ENCODE measurements around the gene SPEM1. TPM values are rescaled to one million over a fixed set of nuclear protein-coding genes. Genes with fewer than 3 reads are reported as not detected.

The SPEM1 gene, protein sequence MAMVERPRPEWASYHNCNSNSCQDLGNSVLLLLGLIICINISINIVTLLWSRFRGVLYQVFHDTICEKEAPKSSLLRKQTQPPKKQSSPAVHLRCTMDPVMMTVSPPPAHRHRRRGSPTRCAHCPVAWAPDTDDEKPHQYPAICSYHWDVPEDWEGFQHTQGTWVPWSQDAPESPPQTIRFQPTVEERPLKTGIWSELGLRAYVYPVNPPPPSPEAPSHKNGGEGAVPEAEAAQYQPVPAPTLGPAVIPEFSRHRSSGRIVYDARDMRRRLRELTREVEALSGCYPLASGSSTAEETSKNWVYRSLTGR
- total RNA-seq: not detected
- long read RNA-seq: 0 reads

DNA sequence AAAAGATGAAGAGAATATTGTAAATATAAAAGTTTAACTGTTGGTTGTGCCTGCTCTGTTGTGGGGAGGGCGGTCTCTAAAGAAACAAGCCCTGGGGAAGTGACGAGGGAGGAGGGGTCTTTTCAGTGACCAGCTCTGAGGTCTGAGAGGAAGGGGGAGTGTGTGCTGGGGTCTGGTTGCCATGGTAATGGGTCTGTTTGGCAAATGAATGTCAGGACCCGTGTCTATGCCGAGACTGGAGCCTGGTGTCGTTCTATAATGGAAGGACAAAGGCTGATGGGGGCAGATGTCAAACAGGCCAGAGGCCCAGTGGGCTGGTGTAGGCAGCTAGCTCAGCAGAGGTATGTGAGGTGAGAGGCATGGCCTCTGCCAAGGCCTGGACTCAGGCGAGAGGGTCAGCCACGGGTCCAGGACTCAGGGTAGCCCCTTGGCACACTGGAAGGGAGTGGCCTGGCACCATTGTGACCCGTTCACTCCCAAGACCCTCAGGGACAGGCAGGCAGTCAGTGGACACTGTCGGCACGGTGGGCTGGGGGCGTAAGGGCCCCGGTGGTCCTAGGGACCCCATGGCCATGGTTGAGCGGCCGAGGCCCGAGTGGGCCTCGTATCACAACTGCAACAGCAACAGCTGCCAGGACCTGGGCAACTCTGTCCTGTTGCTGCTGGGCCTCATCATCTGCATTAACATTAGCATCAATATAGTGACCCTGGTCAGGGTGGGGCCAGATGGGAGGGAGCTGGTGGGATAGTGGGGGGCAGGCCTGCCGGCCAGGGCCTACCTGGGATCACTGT lies at the start of gene SPEM1:
SPEM1 (plus strand) TSS at position 506 of the 792 bp plus-strand sequence; CDS start at position 567, 61 bp downstream.
- no peak within 1 kb of the TSS for H3K27ac ChIP-seq (replicated peaks)
- no peak within 1 kb of the TSS for H3K4me3 ChIP-seq
- no peaks in the 10 kb centered on the region for H3K4me1 ChIP-seq
- DNase-seq: no peak
- H3K9me3 ChIP-seq (replicated peaks): no peaks in the 10 kb centered on the region
- no peaks in the 10 kb centered on the region for H3K27me3 ChIP-seq (ENCODE audit: low read depth)
- TF ChIP-seq, protein P1, sequence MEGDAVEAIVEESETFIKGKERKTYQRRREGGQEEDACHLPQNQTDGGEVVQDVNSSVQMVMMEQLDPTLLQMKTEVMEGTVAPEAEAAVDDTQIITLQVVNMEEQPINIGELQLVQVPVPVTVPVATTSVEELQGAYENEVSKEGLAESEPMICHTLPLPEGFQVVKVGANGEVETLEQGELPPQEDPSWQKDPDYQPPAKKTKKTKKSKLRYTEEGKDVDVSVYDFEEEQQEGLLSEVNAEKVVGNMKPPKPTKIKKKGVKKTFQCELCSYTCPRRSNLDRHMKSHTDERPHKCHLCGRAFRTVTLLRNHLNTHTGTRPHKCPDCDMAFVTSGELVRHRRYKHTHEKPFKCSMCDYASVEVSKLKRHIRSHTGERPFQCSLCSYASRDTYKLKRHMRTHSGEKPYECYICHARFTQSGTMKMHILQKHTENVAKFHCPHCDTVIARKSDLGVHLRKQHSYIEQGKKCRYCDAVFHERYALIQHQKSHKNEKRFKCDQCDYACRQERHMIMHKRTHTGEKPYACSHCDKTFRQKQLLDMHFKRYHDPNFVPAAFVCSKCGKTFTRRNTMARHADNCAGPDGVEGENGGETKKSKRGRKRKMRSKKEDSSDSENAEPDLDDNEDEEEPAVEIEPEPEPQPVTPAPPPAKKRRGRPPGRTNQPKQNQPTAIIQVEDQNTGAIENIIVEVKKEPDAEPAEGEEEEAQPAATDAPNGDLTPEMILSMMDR (IDR thresholded peaks at IDR 0.05; ENCODE audit: borderline replicate concordance): no peak
- intact Hi-C loops (cut with micrococcal nuclease): no loop called here
- no peaks in the 10 kb centered on the region for H3K36me3 ChIP-seq

- no peaks in the 10 kb centered on the region for H3K36me3 ChIP-seq
- intact Hi-C loops (cut with micrococcal nuclease): no loop called here
- H3K9me3 ChIP-seq (replicated peaks): no peaks in the 10 kb centered on the region
- H3K4me3 ChIP-seq: no peak overlapping the region
- no peak overlapping the region for H3K27ac ChIP-seq (replicated peaks)
- no peaks in the 10 kb centered on the region for H3K4me1 ChIP-seq
- peaks cover 21% of the 10 kb centered on the region for H3K27me3 ChIP-seq (ENCODE audit: low read depth)
- no peak for DNase-seq
- TF ChIP-seq, protein P1 (IDR thresholded peaks at IDR 0.05; ENCODE audit: borderline replicate concordance): no peak
Measured at GRCh38 chr17:7370853-7371252, 49.3 kb upstream of the SPEM1 start.

DNA sequence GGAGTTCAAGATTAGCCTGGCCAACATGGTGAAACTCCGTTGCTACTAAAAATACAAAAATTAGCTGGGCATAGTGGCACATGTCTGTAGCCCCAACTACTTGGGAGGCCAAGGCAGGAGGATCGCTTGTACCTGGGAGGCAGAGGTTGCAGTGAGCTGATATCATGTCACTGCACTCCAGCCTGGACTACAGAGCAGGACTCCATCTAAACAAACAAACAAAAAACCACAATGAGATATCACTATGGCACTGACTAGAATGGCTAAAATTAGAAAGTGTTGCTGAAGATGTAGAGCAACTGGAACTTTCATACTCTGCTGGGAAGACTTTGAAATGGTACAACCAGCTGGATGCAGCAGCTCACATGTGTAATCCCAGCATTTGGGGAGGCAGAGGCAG lies 45.8 kb upstream of the SPEM1 start:
- Histone ChIP-seq H3K27ac (replicated peaks) (no peak overlapping the region), H3K9me3 (replicated peaks) (no peaks in the 10 kb centered on the region)
- intact Hi-C loops (cut with micrococcal nuclease): no loop called here

DNA sequence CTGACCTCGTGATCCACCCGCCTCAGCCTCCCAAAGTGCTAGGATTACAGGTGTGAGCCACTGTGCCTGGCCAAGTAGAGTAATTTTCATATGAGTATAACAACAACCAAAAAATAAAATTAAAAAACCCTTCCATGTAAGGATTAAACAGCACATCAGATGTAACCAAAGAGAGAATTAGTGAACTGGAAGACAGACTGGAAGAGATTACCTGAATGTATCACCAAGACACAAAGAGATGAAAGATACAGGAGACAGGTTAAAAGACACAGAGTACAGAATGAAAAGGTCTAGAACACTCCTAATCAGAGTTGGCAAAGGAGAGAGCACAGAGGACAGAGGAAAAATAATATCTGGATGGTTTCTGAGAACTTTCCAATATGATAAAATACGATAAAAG lies 41.0 kb upstream of the SPEM1 start:
- H3K4me3 ChIP-seq: no peak overlapping the region
- TF ChIP-seq, protein P1 (IDR thresholded peaks at IDR 0.05; ENCODE audit: borderline replicate concordance): no peak
- no peaks in the 10 kb centered on the region for H3K36me3 ChIP-seq
- H3K27me3 ChIP-seq (ENCODE audit: low read depth): peaks cover 20% of the 10 kb centered on the region
- H3K4me1 ChIP-seq: peaks cover 32% of the 10 kb centered on the region
- no peak overlapping the region for H3K27ac ChIP-seq (replicated peaks)
- DNase-seq: no peak
- intact Hi-C loops (cut with micrococcal nuclease): no loop called here
- no peaks in the 10 kb centered on the region for H3K9me3 ChIP-seq (replicated peaks)

More for the DNA sequence above, 45.8 kb upstream of the SPEM1 start:
- H3K4me3 ChIP-seq: no peak overlapping the region
- no peaks in the 10 kb centered on the region for H3K4me1 ChIP-seq
- TF ChIP-seq, protein P1 (IDR thresholded peaks at IDR 0.05; ENCODE audit: borderline replicate concordance): no peak
- DNase-seq: no peak
- peaks cover 12% of the 10 kb centered on the region for H3K27me3 ChIP-seq (ENCODE audit: low read depth)
- H3K36me3 ChIP-seq: no peaks in the 10 kb centered on the region

DNA sequence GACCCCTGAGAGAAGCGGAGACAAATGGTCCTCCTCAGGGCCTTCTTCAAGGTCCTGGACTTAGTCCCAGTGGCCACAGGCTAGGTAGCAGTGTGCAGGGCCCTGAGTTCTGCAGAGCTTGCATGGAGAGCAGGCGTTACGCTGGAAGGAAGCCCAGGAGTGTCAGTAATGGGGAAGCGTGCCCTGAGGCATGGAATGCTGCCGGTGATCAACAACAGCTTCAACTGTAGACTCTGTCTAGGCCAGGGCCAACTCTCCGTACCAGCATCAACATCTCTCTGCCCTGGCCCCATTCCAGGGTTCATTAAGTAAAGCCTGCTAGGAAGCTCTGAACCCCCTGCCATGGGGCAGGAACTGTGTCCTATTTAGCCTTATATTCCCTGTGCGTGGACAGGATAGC lies 39.8 kb upstream of the SPEM1 start:
- Histone ChIP-seq H3K4me1 (peaks cover 35% of the 10 kb centered on the region), H3K9me3 (replicated peaks) (no peaks in the 10 kb centered on the region), H3K4me3 (peak overlapping the region; percentile 63), H3K27ac (replicated peaks) (peak overlapping the region; percentile 65), H3K27me3 (ENCODE audit: low read depth) (peaks cover 20% of the 10 kb centered on the region), H3K36me3 (no peaks in the 10 kb centered on the region)
- TF ChIP-seq, protein P1 (IDR thresholded peaks at IDR 0.05; ENCODE audit: borderline replicate concordance): peak; percentile 15
- intact Hi-C loops (cut with micrococcal nuclease): no loop called here
- peak; percentile 63 for DNase-seq
